OCI-LY7 (cell line): ENCODE measurements around the gene LARGE1. TPM values are rescaled to one million over a fixed set of nuclear protein-coding genes. Genes with fewer than 3 reads are reported as not detected.

Experiments used
- BruUV-seq: library from RNA; stranded (reverse); fragments of 400-500 nt; replicated peaks from 2 replicates; lab custom pipeline; 2021; lab: Mats Ljungman, UMichigan
- CTCF ChIA-PET: fragments of 300-600 bp; sonication (Branson Sonifier 250); formaldehyde crosslinking; loops from one replicate; lab custom pipeline; 2022; ENCODE audit warnings: antibody characterized with exemption; ENCODE audit not compliant: unreplicated experiment; lab: Charles Lee
- POLR2A ChIA-PET: fragments of 300-600 bp; sonication (Branson Sonifier 250); formaldehyde crosslinking; loops from one replicate; lab custom pipeline; 2022; ENCODE audit warnings: antibody characterized with exemption; lab: Charles Lee
- DNase-seq: peaks from one replicate; pipeline ENCODE4 v3.0.0-alpha.2; 2015; ENCODE audit warnings: low spot score
- H2AFZ ChIP-seq: fragments of 200-600 bp; sonication (generic), shearing (Covaris generic); 2 replicates; pipeline ENCODE4 v1.6.1; 2014; ENCODE audit warnings: mild to moderate bottlenecking, antibody characterized with exemption, low read length, moderate library complexity
- H3K27ac ChIP-seq: fragments of 200-600 bp; sonication (generic); 2 replicates; pipeline ENCODE4 v1.5.1; 2014; ENCODE audit warnings: mixed run types, low read depth, mild to moderate bottlenecking, moderate library complexity, low read length, inconsistent platforms; ENCODE audit not compliant: poor library complexity, severe bottlenecking
- H3K36me3 ChIP-seq: fragments of 200-600 bp; sonication (generic); 2 replicates; pipeline ENCODE4 v1.6.1; 2014; ENCODE audit warnings: mild to moderate bottlenecking, antibody characterized with exemption, low read length, moderate library complexity, mixed read lengths; ENCODE audit not compliant: insufficient read depth
- H3K4me1 ChIP-seq: fragments of 200-600 bp; sonication (generic); 2 replicates; pipeline ENCODE4 v1.5.1; 2014; ENCODE audit warnings: mild to moderate bottlenecking, low read length; ENCODE audit not compliant: insufficient read depth, poor library complexity, severe bottlenecking
- H3K4me2 ChIP-seq: fragments of 200-600 bp; sonication (generic); 2 replicates; pipeline ENCODE4 v1.6.1; 2014; ENCODE audit warnings: mild to moderate bottlenecking, low read length
- H3K4me3 ChIP-seq: fragments of 200-600 bp; sonication (generic); 2 replicates; pipeline ENCODE4 v1.5.1; 2014; ENCODE audit warnings: mild to moderate bottlenecking, low read depth, low read length; ENCODE audit not compliant: poor library complexity, severe bottlenecking
- H3K79me2 ChIP-seq: fragments of 200-600 bp; sonication (generic); 2 replicates; pipeline ENCODE4 v1.6.1; 2016; ENCODE audit warnings: low read depth, mild to moderate bottlenecking, low read length, moderate library complexity, mixed read lengths; ENCODE audit not compliant: insufficient read depth
- H3K9me2 ChIP-seq: fragments of 200-600 bp; sonication (generic); 2 replicates; pipeline ENCODE4 v1.6.1; 2016; ENCODE audit warnings: mild to moderate bottlenecking, low read length, mixed read lengths; ENCODE audit not compliant: insufficient read depth
- H3K9me3 ChIP-seq: fragments of 200-600 bp; sonication (generic); 2 replicates; pipeline ENCODE4 v1.6.1; 2014; ENCODE audit warnings: mild to moderate bottlenecking, mixed run types, low read length, mixed read lengths
- H4K20me1 ChIP-seq: fragments of 200-600 bp; sonication (generic); 2 replicates; pipeline ENCODE4 v1.6.1; 2014; ENCODE audit warnings: mild to moderate bottlenecking, antibody characterized with exemption, low read length, moderate library complexity, mixed read lengths; ENCODE audit not compliant: insufficient read depth
- EZH2phosphoT487 ChIP-seq: fragments of 200-600 bp; sonication (generic); IDR thresholded peaks from 2 replicates; pipeline ENCODE4 v1.6.1; 2018; ENCODE audit warnings: low read depth, borderline replicate concordance, mild to moderate bottlenecking, mixed run types, antibody characterized with exemption, low read length, moderate library complexity, mixed read lengths
- intact Hi-C: fragments of 100-400 bp; cut with micrococcal nuclease; formaldehyde crosslinking; loops from one replicate; pipeline ENCODE4 v1.10.0; 2022; ENCODE audit not compliant: unreplicated experiment
- total RNA-seq, 2 experiments: library from RNA; depleted of rRNA in 1 of 2; stranded (reverse); fragments of >200 nt in 1 of 2; shearing (Covaris generic) in 1 of 2; gene quantifications; 2 replicates each; pipeline ENCODE4 v1.2.3, GENCODE V29; 2014 to 2022
- TF ChIP-seq, protein P1 (sequence below): fragments of 200-600 bp; sonication (generic); conservative IDR thresholded peaks from 2 replicates; pipeline ENCODE4 v1.5.1; 2014; ENCODE audit warnings: mild to moderate bottlenecking, antibody characterized with exemption, low read length, moderate library complexity, mixed read lengths

The LARGE1 gene
- total RNA-seq, 2 experiments from 2014 or later: 31.5 to 31.9 TPM

DNA sequence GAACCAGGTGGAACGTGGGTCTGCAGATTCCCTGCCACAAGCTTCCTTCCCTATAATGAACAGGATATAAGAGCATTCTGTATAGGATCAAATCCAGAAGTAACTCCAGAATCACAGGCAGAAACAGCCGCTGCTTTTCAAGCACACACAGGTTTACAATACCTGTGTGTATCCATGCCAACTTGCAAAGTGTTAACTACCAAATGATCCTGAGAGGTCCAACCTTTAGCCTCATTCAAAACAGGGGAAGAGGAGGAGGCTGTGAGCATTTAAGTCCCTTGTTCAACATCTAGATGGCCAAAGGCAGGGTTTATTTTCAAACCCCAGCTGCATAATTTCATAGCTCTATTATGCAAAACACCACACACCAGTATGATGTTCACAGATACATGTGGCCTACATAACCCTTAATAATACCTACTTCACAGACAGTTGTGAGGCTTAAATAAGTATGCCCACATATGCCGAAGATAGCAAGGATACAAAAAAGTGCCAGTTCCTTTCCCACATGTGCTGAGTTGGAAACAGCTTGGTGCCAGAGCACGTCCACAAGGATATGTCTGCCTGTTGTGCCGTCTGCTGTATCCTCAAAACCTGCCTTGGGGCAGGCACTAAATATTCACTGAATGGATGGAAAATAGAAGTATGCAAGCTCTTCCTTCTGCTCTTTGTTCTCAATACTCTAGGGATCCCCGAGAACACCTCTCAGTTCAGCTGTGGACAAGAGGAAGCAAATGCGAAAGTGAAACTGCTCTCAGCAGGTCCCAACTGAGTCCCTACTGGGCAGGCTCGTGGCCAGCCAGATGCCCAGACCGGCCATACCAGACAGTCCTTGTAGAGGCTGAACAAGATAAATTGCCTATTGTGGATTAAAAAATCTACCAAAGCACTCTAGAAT, 66.8 kb downstream of the LARGE1 start:
- peak overlapping the region; percentile 80 for H3K4me2 ChIP-seq
- CTCF ChIA-PET: no interaction called here
- POLR2A ChIA-PET: interaction anchor here (0.5 to 1.8 kb wide), 8 partner anchors 11 to 312 kb away, joined by 3 to 6 read pairs (median 4); no protein-coding TSS in a partner anchor
- peaks cover 46% of the 10 kb centered on the region for H3K4me1 ChIP-seq
- TF ChIP-seq, protein P1, sequence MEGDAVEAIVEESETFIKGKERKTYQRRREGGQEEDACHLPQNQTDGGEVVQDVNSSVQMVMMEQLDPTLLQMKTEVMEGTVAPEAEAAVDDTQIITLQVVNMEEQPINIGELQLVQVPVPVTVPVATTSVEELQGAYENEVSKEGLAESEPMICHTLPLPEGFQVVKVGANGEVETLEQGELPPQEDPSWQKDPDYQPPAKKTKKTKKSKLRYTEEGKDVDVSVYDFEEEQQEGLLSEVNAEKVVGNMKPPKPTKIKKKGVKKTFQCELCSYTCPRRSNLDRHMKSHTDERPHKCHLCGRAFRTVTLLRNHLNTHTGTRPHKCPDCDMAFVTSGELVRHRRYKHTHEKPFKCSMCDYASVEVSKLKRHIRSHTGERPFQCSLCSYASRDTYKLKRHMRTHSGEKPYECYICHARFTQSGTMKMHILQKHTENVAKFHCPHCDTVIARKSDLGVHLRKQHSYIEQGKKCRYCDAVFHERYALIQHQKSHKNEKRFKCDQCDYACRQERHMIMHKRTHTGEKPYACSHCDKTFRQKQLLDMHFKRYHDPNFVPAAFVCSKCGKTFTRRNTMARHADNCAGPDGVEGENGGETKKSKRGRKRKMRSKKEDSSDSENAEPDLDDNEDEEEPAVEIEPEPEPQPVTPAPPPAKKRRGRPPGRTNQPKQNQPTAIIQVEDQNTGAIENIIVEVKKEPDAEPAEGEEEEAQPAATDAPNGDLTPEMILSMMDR: no peak
- TF ChIP-seq EZH2phosphoT487: no peak
- peak; percentile 91 for DNase-seq
- peaks cover 6% of the 10 kb centered on the region; the same call in 1 of the 2 replicates for H3K79me2 ChIP-seq
- no peaks in the 10 kb centered on the region for H3K36me3 ChIP-seq
- H4K20me1 ChIP-seq: no peaks in the 10 kb centered on the region
- peak overlapping the region; percentile 80 for H3K27ac ChIP-seq
- peak overlapping the region; percentile 61 for H3K4me3 ChIP-seq
- H3K9me3 ChIP-seq: no peaks in the 10 kb centered on the region
- peak overlapping the region; percentile 40; the same call in 1 of the 2 replicates for H2AFZ ChIP-seq
- no TSS peak for BruUV-seq
- no peaks in the 10 kb centered on the region for H3K9me2 ChIP-seq
- intact Hi-C loops: loop anchor here (1.0 kb wide), 1 partner anchor 11 kb away; no protein-coding TSS in a partner anchor

DNA sequence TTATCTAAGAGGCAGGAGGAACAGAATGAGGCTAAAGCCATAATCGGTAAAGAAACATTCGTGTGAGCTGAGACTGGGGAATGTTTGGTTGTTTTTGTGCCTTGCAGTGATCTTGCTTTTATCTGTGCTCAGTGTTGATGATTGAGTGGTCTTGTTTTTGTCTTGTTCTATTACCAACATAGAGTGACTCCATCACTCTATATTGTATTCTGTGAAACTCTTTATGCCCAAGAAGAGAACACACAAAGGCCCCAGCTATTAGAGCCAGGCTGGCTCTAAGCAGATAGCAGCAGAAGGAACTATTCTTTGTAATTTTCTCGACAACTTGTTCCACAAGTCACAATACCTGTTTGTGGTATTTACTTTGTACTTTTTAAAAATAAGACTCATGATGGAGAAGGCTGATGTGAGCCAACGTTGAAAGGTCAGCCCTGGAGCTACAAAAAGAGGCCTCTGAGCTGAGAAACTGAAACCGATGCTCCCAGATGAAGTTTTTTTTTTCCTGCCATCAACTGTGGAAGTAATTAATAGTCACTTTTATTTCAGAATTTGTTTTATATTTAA, 68.4 kb downstream of the LARGE1 start:
- ChIA-PET CTCF (interaction anchor here (0.6 kb wide), 1 partner anchor 35 kb away, joined by 3 read pairs; no protein-coding TSS in a partner anchor), POLR2A (interaction anchor here (0.6 to 2.1 kb wide), 4 partner anchors 10 to 166 kb away, joined by 3 to 5 read pairs (median 4); no protein-coding TSS in a partner anchor)
- Histone ChIP-seq H3K4me2 (peak overlapping the region; percentile 80), H4K20me1 (no peaks in the 10 kb centered on the region), H3K79me2 (peaks cover 6% of the 10 kb centered on the region; the same call in 1 of the 2 replicates), H2AFZ (no peak overlapping the region), H3K9me2 (no peaks in the 10 kb centered on the region), H3K27ac (peak overlapping the region; percentile 80), H3K9me3 (peaks cover 10% of the 10 kb centered on the region), H3K36me3 (no peaks in the 10 kb centered on the region; the same call in 1 of the 2 replicates), H3K4me3 (no peak overlapping the region), H3K4me1 (peaks cover 46% of the 10 kb centered on the region)
- intact Hi-C loops: no loop called here
- no peak for TF ChIP-seq EZH2phosphoT487
- TF ChIP-seq, protein P1: no peak
- no TSS peak for BruUV-seq
- no peak for DNase-seq
